ENCODE data around the gene RBMS1.

RBMS1 gene

DNA sequence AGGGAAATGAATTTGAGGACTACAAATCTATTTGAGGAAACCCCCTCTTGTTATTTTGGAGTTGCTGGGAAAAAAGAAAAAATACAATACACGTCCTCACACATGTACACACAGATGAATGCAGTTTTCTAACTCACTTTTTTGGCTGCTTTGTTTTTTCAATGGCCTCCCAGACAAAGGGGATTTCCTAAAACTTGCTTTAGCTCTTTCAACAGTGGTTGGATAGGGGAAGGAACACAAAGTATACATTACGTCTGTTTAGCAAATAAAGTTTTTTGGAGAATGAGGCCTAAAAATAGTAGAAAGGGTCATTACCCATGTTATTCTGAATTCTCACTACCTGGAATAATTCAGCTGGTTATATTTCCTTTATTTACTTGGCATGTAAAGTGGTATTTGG, 168.2 kb downstream of the RBMS1 start:
- H3K4me3 ChIP-seq (ENCODE audit: low read depth, low read length): no peak overlapping the region
- TF ChIP-seq CTCF (IDR thresholded peaks at IDR 0.05; ENCODE audit: control insufficient read depth, extremely low read depth, insufficient read depth): no peak
- DNase-seq (ENCODE audit: low read depth): no peak

DNA sequence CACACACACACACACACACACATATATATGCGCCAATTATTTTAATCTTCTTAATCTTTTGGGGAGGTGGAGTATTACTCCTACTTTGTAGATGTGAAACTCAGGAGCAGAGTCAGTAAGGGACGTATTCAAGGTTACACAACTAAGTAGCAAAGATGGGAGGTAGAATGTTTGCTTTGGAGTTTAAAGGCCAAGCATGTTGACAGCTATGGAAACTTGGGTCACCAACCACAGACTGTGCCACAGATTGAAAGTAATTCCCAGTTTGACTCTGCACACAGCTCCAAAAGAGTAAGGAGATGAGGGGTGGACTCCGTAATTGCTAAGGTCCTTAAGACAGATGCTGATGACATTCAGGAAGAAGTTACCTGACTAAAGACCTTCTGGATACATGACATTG, 168.7 kb downstream of the RBMS1 start:
- TF ChIP-seq CTCF (IDR thresholded peaks at IDR 0.05; ENCODE audit: control insufficient read depth, extremely low read depth, insufficient read depth): no peak
- H3K4me3 ChIP-seq (ENCODE audit: low read depth, low read length): no peak overlapping the region
- DNase-seq (ENCODE audit: low read depth): no peak

DNA sequence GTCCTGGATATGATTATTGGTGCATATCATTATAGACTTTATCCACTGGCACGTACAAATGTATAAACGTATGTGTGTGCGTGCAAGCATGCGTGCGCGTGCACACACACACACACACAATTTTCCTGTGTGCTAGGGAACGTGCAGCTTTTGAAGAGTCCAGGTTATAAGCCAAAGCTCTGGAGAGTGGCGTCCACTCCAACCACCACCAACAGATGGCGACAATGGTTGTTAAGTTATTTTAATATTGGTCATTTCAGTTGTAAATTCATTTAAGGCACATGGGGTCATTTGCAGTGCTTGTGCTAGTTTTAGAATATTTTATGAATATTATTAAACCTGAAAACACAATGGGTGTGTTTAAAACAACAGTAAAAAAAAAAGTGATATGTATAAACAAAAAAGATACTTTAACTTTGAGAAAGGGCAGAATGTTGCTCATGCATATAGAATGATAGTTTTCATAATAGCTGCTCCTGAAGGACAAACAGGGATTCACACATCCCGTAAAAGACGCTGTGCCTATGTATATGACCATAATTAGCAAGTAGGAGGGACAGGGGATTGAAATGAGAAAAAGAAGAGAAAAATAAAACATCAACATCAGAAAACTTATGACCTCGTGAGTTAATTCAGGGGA, 169.3 kb downstream of the RBMS1 start:
- no peak overlapping the region for H3K4me3 ChIP-seq (ENCODE audit: low read depth, low read length)
- peak; percentile 63 for TF ChIP-seq CTCF (IDR thresholded peaks at IDR 0.05; ENCODE audit: control insufficient read depth, extremely low read depth, insufficient read depth)
- peak; percentile 4 for DNase-seq (ENCODE audit: low read depth)

- no peak for TF ChIP-seq CTCF (IDR thresholded peaks at IDR 0.05; ENCODE audit: control insufficient read depth, extremely low read depth, insufficient read depth)
- no peak for DNase-seq (ENCODE audit: low read depth)
- H3K4me3 ChIP-seq (ENCODE audit: low read depth, low read length): no peak overlapping the region
These were observed 171.3 kb downstream of the RBMS1 start for GRCh38 chr2:160322320-160322719.

- no peak for TF ChIP-seq CTCF (IDR thresholded peaks at IDR 0.05; ENCODE audit: control insufficient read depth, extremely low read depth, insufficient read depth)
- no peak overlapping the region for H3K4me3 ChIP-seq (ENCODE audit: low read depth, low read length)
- no peak for DNase-seq (ENCODE audit: low read depth)
These were observed 172.6 kb downstream of the RBMS1 start for GRCh38 chr2:160321006-160321405.

- no peak for TF ChIP-seq CTCF (IDR thresholded peaks at IDR 0.05; ENCODE audit: control insufficient read depth, extremely low read depth, insufficient read depth)
- no peak for DNase-seq (ENCODE audit: low read depth)
- no peak overlapping the region for H3K4me3 ChIP-seq (ENCODE audit: low read depth, low read length)
These were observed 173.9 kb downstream of the RBMS1 start for GRCh38 chr2:160319700-160320099.

DNA sequence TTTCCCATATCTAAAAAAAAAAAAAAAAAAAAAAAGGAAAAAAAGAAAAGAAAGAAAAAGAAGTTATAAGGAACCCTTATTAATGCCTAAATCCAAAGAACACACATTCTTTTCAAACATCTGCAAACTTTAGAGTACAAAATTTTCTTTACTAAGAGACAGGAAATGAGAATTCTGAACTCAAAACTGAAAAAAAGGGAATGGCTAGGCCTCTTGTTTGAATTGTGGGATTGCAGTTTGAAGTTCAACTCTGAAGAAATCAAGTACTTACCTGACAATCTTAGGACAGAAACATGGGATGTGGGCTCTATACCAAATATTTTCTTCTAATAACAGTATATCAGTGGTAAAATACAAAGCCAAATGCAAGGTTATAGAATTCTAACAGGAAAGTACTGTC, 175.4 kb downstream of the RBMS1 start:
- no peak overlapping the region for H3K4me3 ChIP-seq (ENCODE audit: low read depth, low read length)
- TF ChIP-seq CTCF (IDR thresholded peaks at IDR 0.05; ENCODE audit: control insufficient read depth, extremely low read depth, insufficient read depth): no peak
- DNase-seq (ENCODE audit: low read depth): no peak

Measured in LNCaP clone FGC (cell line).